HEK293T (cell line): ENCODE data around the gene CMTM7.

Source experiments
- BHLHE40 ChIP-seq: fragments of 450-650 bp; IDR thresholded peaks from 2 replicates; pipeline ENCODE4 v1.6.1; 2016; ENCODE audit warnings: mild to moderate bottlenecking, moderate library complexity, borderline replicate concordance
- SP1 ChIP-seq: fragments of 450-650 bp; IDR thresholded peaks from 2 replicates; pipeline ENCODE4 v1.6.1; 2017
- SUZ12 ChIP-seq: fragments of 450-650 bp; IDR thresholded peaks from 2 replicates; pipeline ENCODE4 v1.6.1; 2016; ENCODE audit warnings: mild to moderate bottlenecking
- ZNF384 ChIP-seq: fragments of 450-650 bp; IDR thresholded peaks from 2 replicates; pipeline ENCODE4 v1.6.1; 2016

- no peak for TF ChIP-seq SP1
- no peak for TF ChIP-seq ZNF384
- TF ChIP-seq BHLHE40, result no peak
- TF ChIP-seq SUZ12, result no peak
Measured at GRCh38 chr3:32397941-32398340, 6.3 kb downstream of the CMTM7 start.
